Peyer's patch (tissue), 4 donors: ENCODE data around the gene SLC50A1. TPM values are rescaled to one million over a fixed set of nuclear protein-coding genes. Genes with fewer than 3 reads are reported as not detected.

Experiments used
- DNase-seq, 3 donors: peaks; one replicate each; pipeline ENCODE4 v3.0.0-alpha.2; 2017 to 2019
- H3K27ac ChIP-seq, 4 donors: fragments of 200-600 bp; sonication (generic); one replicate each; pipeline ENCODE4 v1.5.1; 2016 to 2019
- H3K27me3 ChIP-seq, 2 donors: fragments of 200-600 bp; sonication (generic); one replicate each; pipeline ENCODE4 v1.5.1; 2019
- H3K36me3 ChIP-seq, 3 donors: fragments of 200-600 bp; sonication (generic); one replicate each; pipeline ENCODE4 v1.5.1; 2016 to 2019
- H3K4me1 ChIP-seq, 4 donors: fragments of 200-600 bp; sonication (generic); one replicate each; pipeline ENCODE4 v1.5.1; 2016 to 2019
- H3K4me3 ChIP-seq, 4 donors: fragments of 200-600 bp; sonication (generic); 1 replicate in 3 of 4; 2 replicates in 1 of 4; pipeline ENCODE4 v1.5.1; 2016 to 2019; ENCODE audit warnings: mild to moderate bottlenecking in 1 of 4
- H3K9me3 ChIP-seq, 4 donors: fragments of 200-600 bp; sonication (generic); one replicate each; pipeline ENCODE4 v1.5.1; 2016 to 2019; ENCODE audit warnings: mild to moderate bottlenecking in 1 of 4
- CTCF ChIP-seq, 6 experiments: fragments of 450-650 bp in 4 of 6; fragments of 200-600 bp in 2 of 6; sonication (generic) in 1 of 6; IDR thresholded peaks; one replicate each; pipeline ENCODE4 v1.5.1; 2017 to 2019; ENCODE audit warnings: antibody characterized with exemption in 6 of 6, mild to moderate bottlenecking in 3 of 6, moderate library complexity in 1 of 6
- POLR2A ChIP-seq, 2 donors: fragments of 450-650 bp; IDR thresholded peaks; one replicate each; pipeline ENCODE4 v1.5.1; 2017; ENCODE audit warnings: antibody characterized with exemption in 2 of 2, mild to moderate bottlenecking in 2 of 2, moderate library complexity in 2 of 2
- total RNA-seq, 4 donors: library from RNA; depleted of rRNA; stranded (reverse); fragments of >200 nt; gene quantifications; one replicate each; pipeline ENCODE4 v1.1.0, GENCODE V29; 2016

Gene SLC50A1
- total RNA-seq, 4 donors from 2014 or later, result 42.5 to 83.3 (median 46.7) TPM

- Histone ChIP-seq H3K27me3 (no peaks in the 10 kb centered on the region), H3K27ac (peak overlapping the region in 3 of 4 donors; percentile 87 to 98 (median 98)), H3K36me3 (peaks cover 0 to 1% (median 0%) of the 10 kb centered on the region in 3 donors), H3K4me3 (peak overlapping the region; percentile 51 to 69 (median 64)), H3K9me3 (no peaks in the 10 kb centered on the region), H3K4me1 (peaks cover 6 to 24% (median 15%) of the 10 kb centered on the region in 4 donors)
- no peak for TF ChIP-seq CTCF (IDR thresholded peaks at IDR 0.05)
- peak in 1 of 2 donors; percentile 56 for TF ChIP-seq POLR2A (IDR thresholded peaks at IDR 0.05)
- peak in 2 of 3 donors; percentile 92 to 97 for DNase-seq
Measured at GRCh38 chr1:155125946-155126555, 9.6 kb upstream of the SLC50A1 start.

GRCh38 chr1:155126556-155127104, 9.0 kb upstream of the SLC50A1 start:
- Histone ChIP-seq H3K4me1 (peaks cover 6 to 24% (median 15%) of the 10 kb centered on the region in 4 donors), H3K9me3 (no peaks in the 10 kb centered on the region), H3K27me3 (no peaks in the 10 kb centered on the region), H3K4me3 (peak overlapping the region; percentile 51 to 69 (median 64)), H3K36me3 (peaks cover 0 to 6% (median 0%) of the 10 kb centered on the region in 3 donors), H3K27ac (peak overlapping the region; percentile 58 to 98 (median 92))
- no peak for TF ChIP-seq POLR2A (IDR thresholded peaks at IDR 0.05)
- TF ChIP-seq CTCF (IDR thresholded peaks at IDR 0.05), result peak in 1 of 6 experiments; percentile 2
- DNase-seq, result peak in 2 of 3 donors; percentile 58 to 80

- H3K27me3 ChIP-seq, result no peaks in the 10 kb centered on the region
- peak; percentile 85 to 93 for TF ChIP-seq POLR2A (IDR thresholded peaks at IDR 0.05)
- TF ChIP-seq CTCF (IDR thresholded peaks at IDR 0.05), result no peak
- peaks cover 0 to 13% (median 0%) of the 10 kb centered on the region in 3 donors for H3K36me3 ChIP-seq
- H3K4me3 ChIP-seq, result peak within 1 kb of the TSS; percentile 51 to 69 (median 64)
- H3K9me3 ChIP-seq, result no peaks in the 10 kb centered on the region
- peak; percentile 26 to 90 (median 89) for DNase-seq
- H3K4me1 ChIP-seq, result peaks cover 6 to 24% (median 15%) of the 10 kb centered on the region in 4 donors
- peak within 1 kb of the TSS; percentile 58 to 98 (median 92) for H3K27ac ChIP-seq
Measured at GRCh38 chr1:155127105-155127966, 8.3 kb upstream of the SLC50A1 start, which contains the start of gene EFNA1. Gene EFNA1 (plus strand): TSS chr1:155127876. CDS start chr1:155127978, 102 bp downstream.

GRCh38 chr1:155127967-155128754, 7.5 kb upstream of the SLC50A1 start:
- H3K9me3 ChIP-seq, result no peaks in the 10 kb centered on the region
- H3K27me3 ChIP-seq, result no peaks in the 10 kb centered on the region
- H3K4me1 ChIP-seq, result peaks cover 6 to 24% (median 17%) of the 10 kb centered on the region in 4 donors
- no peak for TF ChIP-seq CTCF (IDR thresholded peaks at IDR 0.05)
- TF ChIP-seq POLR2A (IDR thresholded peaks at IDR 0.05), result peak in 1 of 2 donors; percentile 72
- peak overlapping the region; percentile 51 to 69 (median 64) for H3K4me3 ChIP-seq
- peak overlapping the region; percentile 58 to 98 (median 92) for H3K27ac ChIP-seq
- H3K36me3 ChIP-seq, result peaks cover 0 to 20% (median 0%) of the 10 kb centered on the region in 3 donors
- peak in 1 of 3 donors; percentile 57 for DNase-seq
